HG03378 (cell line): ENCODE results near the gene ZNF384.
"Not testable (repeated sequence)": the region's sequence is repeated elsewhere in the genome, so short reads cannot be mapped to it uniquely, and the experiment has no call there.

Experiments used
- ATAC-seq: cut with Tn5 transposase; IDR thresholded peaks from one replicate; pipeline ENCODE4 v1.9.1; 2021; ENCODE audit warnings: mild to moderate bottlenecking, moderate library complexity; ENCODE audit not compliant: unreplicated experiment

The ZNF384 gene

GRCh38 chr12:6688999-6689882, at the start of gene ZNF384:
TSS of gene ZNF384 (minus strand) at chr12:6689375. CDS start at chr12:6679520, 9,855 bp downstream.
- ATAC-seq: peak; percentile 80

DNA sequence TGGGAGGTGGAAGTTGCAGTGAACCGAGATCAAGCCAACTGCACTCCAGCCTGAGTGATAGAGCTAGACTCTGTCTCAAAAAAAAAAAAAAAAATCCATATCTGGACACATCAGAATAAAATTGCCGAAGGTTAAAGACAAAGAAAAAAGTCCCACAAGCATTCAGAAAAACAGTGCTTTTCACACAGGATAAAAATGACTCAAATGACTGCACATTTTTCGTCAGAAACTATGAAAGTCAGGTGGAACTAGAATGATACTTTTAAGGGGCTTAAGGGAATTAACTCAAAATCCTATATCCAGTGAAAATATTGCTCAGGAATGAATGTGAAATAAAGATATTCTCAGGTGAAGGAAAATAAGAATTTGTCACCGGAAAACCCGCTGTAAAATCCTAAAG, 47.6 kb upstream of the ZNF384 start:
- ATAC-seq: no peak

DNA sequence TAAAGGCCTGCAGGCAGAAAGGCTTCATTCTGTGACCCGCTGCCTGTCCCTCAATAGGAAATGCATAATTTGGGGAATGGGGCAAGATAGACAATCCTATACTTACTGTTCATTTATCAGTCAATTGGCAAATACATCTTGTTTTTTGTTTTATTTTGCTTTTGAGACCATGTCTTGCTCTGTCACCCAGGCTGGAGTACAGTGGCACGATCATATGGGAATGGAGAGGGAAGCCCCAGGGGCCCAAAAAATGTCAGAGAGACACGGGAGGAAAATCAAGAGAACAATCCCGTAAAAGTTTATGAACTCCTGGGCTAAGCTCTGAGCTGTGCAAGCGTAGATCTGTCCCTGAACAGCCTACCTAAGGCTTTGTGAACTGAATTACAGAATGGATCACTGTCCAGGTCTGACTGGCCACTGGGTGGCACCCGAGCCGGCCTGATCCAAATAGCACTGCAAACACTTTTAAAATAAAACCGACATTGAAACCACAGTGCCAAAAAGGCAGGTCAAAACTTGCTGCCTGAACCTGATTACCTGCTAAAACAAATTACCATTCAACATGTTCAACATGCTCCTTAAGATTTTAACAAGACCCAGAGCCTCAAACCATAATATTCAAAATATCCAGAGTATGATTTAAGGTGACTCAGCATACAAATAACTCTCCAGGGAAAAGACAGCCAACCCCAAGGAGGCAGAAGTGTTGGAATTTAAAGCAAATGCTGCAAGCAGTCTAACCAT, 46.4 kb upstream of the ZNF384 start:
- ATAC-seq: no peak

GRCh38 chr12:6734506-6735387, 45.6 kb upstream of the ZNF384 start:
- ATAC-seq: no peak

- no peak for ATAC-seq
Observed at GRCh38 chr12:6730169-6730568, 41.0 kb upstream of the ZNF384 start.

DNA sequence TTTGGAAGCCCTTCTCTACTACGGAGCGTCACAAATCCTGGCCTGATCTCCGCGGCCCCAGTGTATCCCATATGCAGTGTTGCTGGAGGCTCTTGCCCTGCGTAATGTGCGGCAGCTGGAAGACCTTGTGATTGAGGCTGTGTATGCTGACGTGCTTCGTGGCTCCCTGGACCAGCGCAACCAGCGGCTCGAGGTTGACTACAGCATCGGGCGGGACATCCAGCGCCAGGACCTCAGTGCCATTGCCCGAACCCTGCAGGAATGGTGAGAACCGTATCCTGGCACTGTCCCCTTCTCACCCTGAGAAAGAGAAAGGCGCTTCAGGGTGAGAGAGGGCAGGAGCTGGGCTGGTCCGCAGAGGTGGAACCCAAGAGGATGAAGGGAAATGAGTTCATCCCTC, 40.0 kb upstream of the ZNF384 start:
- ATAC-seq: no peak

- ATAC-seq: no peak
Observed at GRCh38 chr12:6725350-6725749, 36.2 kb upstream of the ZNF384 start.

- peak; percentile 9 for ATAC-seq
Observed at GRCh38 chr12:6724409-6724797, 35.2 kb upstream of the ZNF384 start.

DNA sequence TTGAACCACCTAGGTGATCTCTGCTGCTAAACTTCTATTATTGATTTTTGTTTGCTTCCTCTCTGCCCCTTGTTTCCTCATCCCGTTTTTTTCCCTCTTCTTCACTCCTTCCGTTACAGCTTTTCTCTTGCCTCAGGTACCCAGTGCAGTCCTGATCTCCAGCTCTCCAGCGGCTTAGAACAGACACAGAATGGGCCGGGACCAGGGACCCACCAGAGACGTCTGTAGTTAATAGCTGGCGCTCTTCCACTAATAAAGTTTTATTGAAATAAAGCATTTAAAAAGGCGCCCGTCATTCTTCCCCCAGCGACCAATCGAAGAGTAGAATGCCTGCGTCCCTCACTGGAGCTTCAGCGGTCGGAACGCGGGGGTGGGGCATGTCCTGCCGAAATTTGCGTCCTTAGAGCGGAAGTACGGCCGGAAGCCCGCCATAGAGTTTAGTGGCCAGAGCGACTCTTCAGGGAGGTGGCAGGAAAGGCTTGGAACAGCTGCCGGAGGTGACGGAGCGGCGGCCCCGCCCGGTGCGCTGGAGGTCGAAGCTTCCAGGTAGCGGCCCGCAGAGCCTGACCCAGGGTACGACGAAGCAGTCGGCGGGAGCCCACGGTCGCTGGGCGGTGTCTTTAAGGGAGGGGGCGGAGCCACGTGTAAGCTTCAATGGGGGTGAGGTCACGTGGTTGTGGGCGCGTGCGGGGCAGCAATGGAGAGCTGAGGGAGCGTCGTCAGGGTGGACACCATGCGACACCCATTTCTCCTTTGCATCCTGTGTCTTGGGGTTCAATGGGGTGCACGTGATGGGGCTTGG, 34.6 kb upstream of the ZNF384 start, which contains the start of gene COPS7A:
Gene COPS7A (plus strand): TSS at position 440 of the 802 bp plus-strand sequence. CDS start 611 bp downstream, outside the sequence.
- ATAC-seq: peak; percentile 87

DNA sequence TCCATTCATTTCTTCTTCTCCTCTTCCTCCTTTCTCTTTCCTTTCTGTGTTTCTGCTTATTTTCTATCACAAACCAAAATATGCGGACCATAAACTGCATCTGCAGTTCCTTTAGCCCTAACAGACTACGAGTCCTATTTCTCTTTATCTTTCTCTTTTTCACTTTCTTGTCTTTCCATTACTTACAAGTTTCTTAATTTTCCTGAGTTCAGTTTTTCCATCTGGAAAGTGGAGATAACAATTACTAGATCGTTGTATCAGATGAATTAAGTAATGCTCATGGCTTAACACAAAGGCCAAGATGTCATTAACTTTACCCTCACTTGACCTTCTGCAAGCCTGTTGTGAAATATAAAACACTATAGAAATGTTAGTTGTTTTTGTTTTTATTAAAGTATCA, 33.7 kb upstream of the ZNF384 start:
- ATAC-seq: no peak

DNA sequence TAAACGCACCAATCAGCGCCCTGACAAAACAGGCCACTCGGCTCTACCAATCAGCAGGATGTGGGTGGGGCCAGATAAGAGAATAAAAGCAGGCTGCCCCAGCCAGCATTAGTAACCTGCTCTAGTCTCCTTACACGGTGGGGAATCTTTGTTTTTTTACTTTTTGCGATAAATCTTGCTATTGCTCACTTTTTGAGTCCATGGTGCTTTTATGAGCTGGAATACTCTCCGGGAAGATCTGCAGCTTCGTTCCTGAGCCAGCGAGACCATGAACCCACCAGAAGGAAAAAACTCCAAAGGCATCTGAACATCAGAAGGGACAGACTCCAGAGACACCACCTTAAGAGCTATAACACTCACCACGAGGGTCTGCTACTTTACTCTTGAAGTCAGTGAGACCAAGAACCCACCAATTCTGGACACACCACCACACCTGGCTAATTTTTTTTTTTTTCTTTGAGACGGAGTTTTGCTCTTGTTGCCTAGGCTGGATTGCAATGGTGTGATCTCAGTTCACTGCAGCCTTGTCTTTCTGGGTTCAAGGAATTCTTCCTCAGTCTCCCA, 27.8 kb upstream of the ZNF384 start:
- ATAC-seq: no peak

DNA sequence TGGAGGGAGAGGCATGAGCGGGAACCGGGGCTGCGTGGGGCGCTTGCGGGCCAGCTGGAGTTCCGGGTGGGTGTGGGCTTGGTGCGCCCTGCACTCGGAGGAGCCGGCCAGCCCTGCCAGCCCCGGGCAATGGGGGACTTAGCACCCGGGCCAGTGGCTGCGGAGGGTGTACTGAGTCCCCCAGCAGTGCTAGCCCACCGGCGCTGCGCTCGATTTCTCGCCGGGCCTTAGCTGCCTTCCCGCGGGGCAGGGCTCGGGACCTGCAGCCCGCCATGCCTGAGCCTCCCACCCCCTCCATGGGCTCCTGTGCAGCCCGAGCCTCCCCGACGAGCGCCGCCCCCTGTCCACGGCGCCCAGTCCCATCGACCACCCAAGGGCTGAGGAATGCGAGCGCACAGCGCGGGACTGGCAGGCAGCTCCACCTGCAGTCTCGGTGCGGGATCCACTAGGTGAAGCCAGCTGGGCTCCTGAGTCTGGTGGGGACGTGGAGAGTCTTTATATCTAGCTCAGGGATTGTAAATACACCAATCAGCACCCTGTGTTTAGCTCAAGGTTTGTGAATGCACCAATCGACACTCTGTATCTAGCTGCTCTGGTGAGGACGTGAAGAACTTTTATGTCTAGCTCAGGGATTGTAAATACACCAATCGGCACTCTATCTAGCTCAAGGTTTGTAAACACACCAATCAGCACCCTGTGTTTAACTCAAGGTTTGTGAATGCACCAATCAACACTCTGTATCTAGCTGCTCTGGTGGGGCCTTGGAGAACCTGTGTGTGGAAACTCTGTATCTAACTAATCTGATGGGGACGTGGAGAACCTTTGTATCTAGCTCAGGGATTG, 27.1 kb upstream of the ZNF384 start:
- not testable (repeated sequence) for ATAC-seq

DNA sequence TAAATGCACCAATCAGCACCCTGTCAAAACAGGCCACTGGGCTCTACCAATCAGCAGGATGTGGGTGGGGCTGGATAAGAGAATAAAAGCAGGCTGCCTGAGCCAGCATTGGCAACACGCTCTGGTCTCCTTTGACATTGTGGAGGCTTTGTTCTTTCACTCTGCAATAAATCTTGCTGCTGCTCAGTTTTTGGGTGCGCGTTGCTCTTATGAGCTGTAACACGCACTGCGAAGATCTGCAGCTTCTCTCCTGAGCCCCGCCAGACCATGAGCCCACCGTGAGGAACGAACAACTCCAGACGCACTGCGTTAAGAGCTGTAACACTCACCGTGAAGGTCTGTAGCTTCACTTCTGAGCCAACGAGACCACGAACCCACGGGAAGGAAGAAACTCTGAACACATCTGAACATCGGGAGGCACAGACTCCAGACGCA, 19.8 kb upstream of the ZNF384 start:
- no peak for ATAC-seq

DNA sequence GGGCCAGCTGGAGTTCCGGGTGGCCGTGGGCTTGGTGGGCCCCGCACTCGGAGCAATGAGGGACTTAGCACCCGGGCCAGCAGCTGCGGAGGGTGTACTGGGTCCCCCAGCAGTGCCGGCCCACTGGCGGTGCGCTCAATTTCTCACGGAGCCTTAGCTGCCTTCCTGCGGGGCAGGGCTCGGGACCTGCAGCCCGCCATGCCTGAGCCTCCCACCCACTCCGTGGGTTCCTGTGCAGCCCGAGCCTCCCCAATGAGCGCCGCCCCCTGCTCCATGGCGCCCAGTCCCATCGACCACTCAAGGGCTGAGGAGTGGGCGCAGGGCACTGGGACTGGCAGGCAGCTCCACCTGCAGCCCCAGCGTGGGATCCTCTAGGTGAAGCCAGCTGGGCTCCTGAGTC, 19.2 kb upstream of the ZNF384 start:
- not testable (repeated sequence) for ATAC-seq

DNA sequence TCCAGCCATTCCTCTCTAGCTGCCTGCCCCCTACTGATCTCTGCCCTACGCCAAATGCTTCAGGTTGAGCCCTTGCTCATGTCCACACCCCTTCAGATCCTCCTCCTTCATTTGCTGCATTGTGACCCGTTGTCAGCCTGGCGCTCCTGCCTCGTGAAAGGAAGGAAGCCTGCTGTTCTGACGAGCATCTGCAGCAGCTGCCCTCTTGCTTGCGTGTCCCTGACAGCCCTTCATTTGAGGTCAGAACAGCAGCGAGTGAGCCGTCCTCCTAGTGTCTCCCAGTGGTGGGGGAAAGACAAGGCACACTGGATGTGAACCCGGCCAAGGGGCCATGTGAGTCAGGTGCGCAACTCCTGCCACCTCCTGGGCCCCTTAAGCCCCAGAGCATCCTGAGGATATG, 14.5 kb upstream of the ZNF384 start:
- ATAC-seq: no peak

DNA sequence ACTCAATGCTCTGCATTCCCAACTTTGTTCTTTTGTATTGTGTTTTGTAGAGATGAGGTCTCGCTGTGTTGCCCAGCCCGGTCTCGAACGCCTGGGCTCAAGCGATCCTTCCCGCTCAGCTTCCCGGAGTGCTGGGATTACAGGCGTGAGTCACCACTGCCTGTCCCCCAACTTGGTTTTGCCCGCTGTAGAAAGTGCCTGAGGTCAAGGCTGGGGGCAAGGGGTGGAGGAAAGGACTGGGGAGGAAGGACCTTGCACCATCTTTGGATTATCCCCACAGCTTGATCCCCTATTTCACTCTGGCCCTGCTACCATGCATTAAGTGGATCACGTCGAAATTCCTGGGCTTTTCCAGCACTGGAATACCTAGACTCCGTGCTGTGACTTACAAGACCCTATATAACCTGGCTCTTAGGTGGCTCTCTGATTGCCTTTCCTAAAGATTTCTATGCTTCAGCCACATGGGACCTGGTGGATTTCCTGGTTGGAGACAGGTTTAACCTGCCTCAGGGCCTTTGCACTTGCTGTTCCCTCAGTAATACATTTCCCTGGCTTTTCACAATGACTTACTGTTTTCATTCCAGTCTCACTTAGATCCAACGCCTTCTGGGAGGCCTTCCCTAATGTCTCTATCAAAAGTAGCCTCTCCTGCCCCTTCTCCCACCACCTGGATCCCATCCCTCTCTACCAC, 12.0 kb upstream of the ZNF384 start:
- no peak for ATAC-seq

GRCh38 chr12:6700646-6701051, 11.5 kb upstream of the ZNF384 start, which contains the start of gene PIANP:
TSS of gene PIANP (minus strand) at chr12:6700815. CDS start at chr12:6698061, 2,754 bp downstream.
- ATAC-seq: no peak

DNA sequence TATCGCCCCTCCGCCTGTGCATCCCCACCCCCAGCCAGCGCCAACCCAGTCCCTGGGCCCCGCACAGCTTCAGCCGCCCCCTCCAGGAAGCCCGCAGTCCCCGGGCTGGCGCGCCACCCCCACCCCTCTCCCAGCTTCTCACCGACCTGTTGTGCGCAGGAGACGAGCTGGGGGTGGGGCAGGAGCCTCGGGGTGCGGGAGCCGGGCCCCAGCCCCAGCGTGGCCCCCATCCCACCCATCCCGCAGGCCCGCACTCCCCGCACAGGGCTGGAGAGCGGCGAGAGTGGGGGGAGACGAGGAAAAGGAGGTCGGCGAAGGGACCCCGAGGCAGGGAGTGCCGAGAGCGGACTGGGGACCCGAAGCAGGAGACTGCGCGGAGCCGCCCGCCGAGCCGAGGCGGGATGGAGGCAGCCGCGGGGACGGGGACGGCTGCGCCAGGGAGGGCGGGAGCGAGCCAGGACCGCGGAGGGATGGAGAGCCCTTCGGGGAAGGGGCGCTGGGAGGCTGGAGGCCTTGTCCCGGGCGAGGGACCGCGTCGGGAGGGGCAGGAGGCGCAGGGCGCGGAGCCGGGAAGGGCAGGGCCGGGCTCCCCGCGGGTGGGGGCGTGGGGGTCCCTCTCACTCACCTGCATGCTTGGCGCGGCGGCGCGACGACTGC, 10.9 kb upstream of the ZNF384 start:
- no peak for ATAC-seq
